H7 (cell line): Measurements from ENCODE around the gene ADAMTSL5. TPM values are rescaled to one million over a fixed set of nuclear protein-coding genes. Genes with fewer than 3 reads are reported as not detected.

Experiments used
- DNase-seq: peaks from one replicate; pipeline ENCODE4 v3.0.0; 2012
- H3K27me3 ChIP-seq: 2 replicates; pipeline ENCODE4 v1.6.0; 2011; ENCODE audit warnings: mild to moderate bottlenecking, low read length; ENCODE audit not compliant: control insufficient read depth, insufficient read depth
- H3K36me3 ChIP-seq: replicated peaks from 2 replicates; pipeline ENCODE4 v1.5.1; 2011; ENCODE audit warnings: low read length; ENCODE audit not compliant: control insufficient read depth, insufficient read depth
- H3K4me3 ChIP-seq: 2 replicates; pipeline ENCODE4 v1.5.1; 2011; ENCODE audit warnings: low read depth, mild to moderate bottlenecking, control low read depth, low read length, moderate library complexity; ENCODE audit not compliant: insufficient read depth
- total RNA-seq: library from RNA; depleted of rRNA; stranded (reverse); fragments of >200 nt; shearing (Covaris generic); gene quantifications from 2 replicates; pipeline ENCODE4 v1.2.3, GENCODE V29; 2014

Gene ADAMTSL5
- total RNA-seq, 1 experiment from 2014 or later: 0.21 TPM

GRCh38 chr19:1511318-1512317, 1.2 kb downstream of the ADAMTSL5 start:
- H3K27me3 ChIP-seq: peaks cover 37% of the 10 kb centered on the region
- H3K4me3 ChIP-seq: no peak overlapping the region
- no peaks in the 10 kb centered on the region for H3K36me3 ChIP-seq
- DNase-seq: no peak

- Histone ChIP-seq H3K4me3 (no peak overlapping the region), H3K27me3 (peaks cover 37% of the 10 kb centered on the region), H3K36me3 (no peaks in the 10 kb centered on the region)
- no peak for DNase-seq
Measured at GRCh38 chr19:1510807-1511206, 2.0 kb downstream of the ADAMTSL5 start.

GRCh38 chr19:1510442-1510806, 2.4 kb downstream of the ADAMTSL5 start:
- DNase-seq: peak; percentile 61
- Histone ChIP-seq H3K27me3 (peaks cover 37% of the 10 kb centered on the region), H3K4me3 (no peak overlapping the region), H3K36me3 (no peaks in the 10 kb centered on the region)

- Histone ChIP-seq H3K27me3 (peaks cover 37% of the 10 kb centered on the region), H3K36me3 (no peaks in the 10 kb centered on the region), H3K4me3 (no peak overlapping the region)
- no peak for DNase-seq
Measured at GRCh38 chr19:1509602-1510441, 3.0 kb downstream of the ADAMTSL5 start.

GRCh38 chr19:1508507-1508856, 4.3 kb downstream of the ADAMTSL5 start:
- peaks cover 42% of the 10 kb centered on the region for H3K27me3 ChIP-seq
- no peaks in the 10 kb centered on the region for H3K36me3 ChIP-seq
- H3K4me3 ChIP-seq: peak overlapping the region; percentile 31

GRCh38 chr19:1507763-1508506, 4.9 kb downstream of the ADAMTSL5 start:
- Histone ChIP-seq H3K27me3 (peaks cover 42% of the 10 kb centered on the region), H3K36me3 (no peaks in the 10 kb centered on the region), H3K4me3 (peak overlapping the region; percentile 79)
- peak; percentile 100 for DNase-seq

More at GRCh38 chr19:1508507-1508856, 4.3 kb downstream of the ADAMTSL5 start:
- DNase-seq: no peak

GRCh38 chr19:1507192-1507660, 5.6 kb downstream of the ADAMTSL5 start:
- H3K36me3 ChIP-seq: no peaks in the 10 kb centered on the region
- DNase-seq: no peak
- H3K27me3 ChIP-seq: peaks cover 37% of the 10 kb centered on the region
- peak overlapping the region; percentile 19 for H3K4me3 ChIP-seq

GRCh38 chr19:1505991-1506881, 6.6 kb downstream of the ADAMTSL5 start:
- H3K27me3 ChIP-seq: peaks cover 29% of the 10 kb centered on the region
- no peaks in the 10 kb centered on the region for H3K36me3 ChIP-seq
- no peak for DNase-seq
- no peak overlapping the region for H3K4me3 ChIP-seq

- Histone ChIP-seq H3K36me3 (no peaks in the 10 kb centered on the region), H3K4me3 (no peak overlapping the region), H3K27me3 (peaks cover 20% of the 10 kb centered on the region)
- no peak for DNase-seq
Measured at GRCh38 chr19:1505012-1505411, 7.8 kb downstream of the ADAMTSL5 start.

- peak overlapping the region; percentile 0; the same call in 1 of the 2 replicates for H3K4me3 ChIP-seq
- peaks cover 12% of the 10 kb centered on the region for H3K27me3 ChIP-seq
- no peaks in the 10 kb centered on the region for H3K36me3 ChIP-seq
- no peak for DNase-seq
Measured at GRCh38 chr19:1503925-1504773, 8.7 kb downstream of the ADAMTSL5 start.

- H3K4me3 ChIP-seq: peak overlapping the region; percentile 24; the same call in 1 of the 2 replicates
- peak; percentile 94 for DNase-seq
- peaks cover 12% of the 10 kb centered on the region for H3K27me3 ChIP-seq
- no peaks in the 10 kb centered on the region for H3K36me3 ChIP-seq
Measured at GRCh38 chr19:1503089-1503924, 9.5 kb downstream of the ADAMTSL5 start.

GRCh38 chr19:1502433-1503088, 10.3 kb downstream of the ADAMTSL5 start:
- Histone ChIP-seq H3K27me3 (peaks cover 12% of the 10 kb centered on the region), H3K4me3 (no peak overlapping the region), H3K36me3 (no peaks in the 10 kb centered on the region)
- no peak for DNase-seq
